ENCODE measurements around the gene FBXO33.

The FBXO33 gene, protein sequence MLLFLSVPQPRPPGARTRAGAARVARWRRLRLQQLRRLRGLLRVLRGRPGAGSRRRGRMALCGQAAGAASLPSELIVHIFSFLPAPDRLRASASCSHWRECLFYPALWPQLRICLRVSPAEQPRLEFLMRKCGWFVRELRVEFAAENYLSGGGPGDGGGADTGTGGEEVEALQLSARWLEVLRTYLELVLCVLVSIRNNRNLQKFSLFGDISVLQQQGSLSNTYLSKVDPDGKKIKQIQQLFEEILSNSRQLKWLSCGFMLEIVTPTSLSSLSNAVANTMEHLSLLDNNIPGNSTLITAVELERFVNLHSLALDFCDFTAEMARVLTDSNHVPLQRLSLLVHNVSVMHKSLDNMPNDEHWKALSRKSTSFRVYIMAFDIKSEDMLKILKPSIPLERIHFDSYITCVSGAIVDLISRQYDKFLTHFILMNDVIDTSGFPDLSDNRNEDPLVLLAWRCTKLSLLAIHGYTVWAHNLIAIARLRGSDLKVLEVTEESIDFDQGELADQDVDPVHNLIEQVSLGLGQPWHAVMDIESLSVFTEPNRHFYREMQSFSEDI

DNA sequence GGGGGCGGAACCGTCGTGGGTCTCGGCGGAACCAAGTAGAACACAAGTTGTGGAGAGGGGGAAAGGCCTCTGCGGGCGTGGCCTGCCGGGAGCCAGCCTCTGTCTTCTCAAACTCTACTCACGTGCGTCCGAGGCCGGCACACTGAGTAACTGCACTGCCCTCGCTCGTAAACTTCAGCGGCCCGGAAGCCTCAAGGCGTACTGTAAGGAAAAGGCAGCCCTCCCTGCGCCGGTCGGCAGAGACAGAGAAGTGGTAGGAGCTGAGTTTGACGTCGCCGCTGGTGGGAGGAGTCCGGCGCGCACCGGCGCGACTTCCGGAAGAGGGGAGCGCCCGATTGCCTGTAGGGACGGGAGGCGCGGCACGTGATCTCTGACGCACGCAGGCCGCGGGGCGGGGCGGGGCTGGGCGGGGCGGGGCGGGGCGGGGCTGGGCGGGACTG is at the start of gene FBXO33:
Gene FBXO33 (minus strand): TSS at position 255 of the 440 bp plus-strand sequence. CDS start 271 bp downstream, outside the sequence.
- peak; percentile 78 for DNase-seq (ENCODE audit: low spot score)

DNA sequence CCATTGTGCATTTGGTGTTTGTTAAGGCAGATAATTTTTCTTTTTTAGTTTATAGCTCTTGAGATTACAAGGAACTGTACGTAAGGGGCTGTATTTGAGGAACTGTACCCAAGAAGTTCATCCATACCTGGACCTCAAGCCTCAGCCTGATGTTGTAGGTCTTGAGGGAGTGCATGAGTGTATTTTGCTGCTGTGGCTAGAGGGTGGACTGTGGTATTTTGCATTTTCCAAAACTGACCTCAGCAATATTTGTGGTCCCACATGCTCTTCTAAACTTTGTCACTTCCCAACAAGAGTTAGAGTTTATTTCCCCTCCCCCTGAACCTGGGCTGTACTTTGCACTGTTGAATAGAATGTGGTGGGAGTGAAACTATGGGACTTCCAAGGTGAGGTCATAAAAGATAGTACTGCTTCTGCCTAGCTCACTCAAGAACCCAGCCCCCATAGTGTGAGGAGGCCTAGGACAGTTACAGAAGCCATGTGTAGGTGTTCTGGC is 42.2 kb upstream of the FBXO33 start:
- DNase-seq (ENCODE audit: low spot score): no peak

DNA sequence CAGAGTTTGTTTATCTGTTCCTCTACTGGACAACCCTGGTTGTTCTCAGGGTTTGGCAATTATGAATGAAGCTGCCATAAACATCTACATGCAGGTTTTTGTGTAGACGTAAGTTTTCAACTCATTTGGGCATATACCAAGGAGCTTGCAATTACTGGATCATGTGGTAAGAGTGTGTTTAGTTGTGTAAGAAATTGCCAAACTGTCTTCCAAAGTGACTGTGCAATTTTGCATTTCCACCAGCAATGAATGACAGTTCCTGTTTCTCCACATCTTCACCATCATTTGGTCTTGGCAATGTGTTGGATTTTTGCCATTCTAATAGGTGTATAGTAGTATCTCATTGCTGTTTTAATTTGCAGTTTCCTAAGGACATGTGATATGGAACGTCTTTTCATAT is 39.8 kb upstream of the FBXO33 start:
- DNase-seq (ENCODE audit: low spot score): no peak

DNA sequence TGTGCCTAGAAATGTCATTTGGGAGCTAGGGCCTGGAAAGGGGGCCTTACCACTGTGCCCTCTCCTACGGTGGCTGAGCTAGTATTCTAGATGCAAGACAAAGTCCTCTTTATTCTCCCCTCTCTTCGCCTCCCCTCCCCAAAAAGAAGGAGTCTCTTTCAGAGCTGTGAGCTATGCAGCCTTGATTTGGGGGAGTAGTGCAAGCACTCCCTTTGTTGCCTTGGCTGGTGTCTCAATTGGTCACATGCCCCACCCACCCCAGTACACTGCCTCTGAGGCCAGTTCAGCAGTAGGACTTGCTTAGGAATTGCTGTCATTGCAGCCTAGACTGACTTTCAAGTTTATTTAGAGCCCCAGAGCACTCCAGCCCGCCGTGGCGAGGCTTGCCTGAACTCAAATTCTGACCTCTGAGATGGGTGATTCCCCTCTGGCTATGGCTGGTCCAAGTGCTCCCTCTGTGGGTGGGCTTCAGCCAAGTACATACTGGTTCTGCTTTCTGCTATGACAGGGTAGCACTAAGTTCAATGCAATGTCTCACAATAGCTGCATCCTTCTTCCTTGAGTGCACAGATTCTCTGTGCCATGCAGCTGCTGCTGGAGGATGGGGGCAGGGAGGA is 37.0 kb upstream of the FBXO33 start:
- DNase-seq (ENCODE audit: low spot score): no peak

DNA sequence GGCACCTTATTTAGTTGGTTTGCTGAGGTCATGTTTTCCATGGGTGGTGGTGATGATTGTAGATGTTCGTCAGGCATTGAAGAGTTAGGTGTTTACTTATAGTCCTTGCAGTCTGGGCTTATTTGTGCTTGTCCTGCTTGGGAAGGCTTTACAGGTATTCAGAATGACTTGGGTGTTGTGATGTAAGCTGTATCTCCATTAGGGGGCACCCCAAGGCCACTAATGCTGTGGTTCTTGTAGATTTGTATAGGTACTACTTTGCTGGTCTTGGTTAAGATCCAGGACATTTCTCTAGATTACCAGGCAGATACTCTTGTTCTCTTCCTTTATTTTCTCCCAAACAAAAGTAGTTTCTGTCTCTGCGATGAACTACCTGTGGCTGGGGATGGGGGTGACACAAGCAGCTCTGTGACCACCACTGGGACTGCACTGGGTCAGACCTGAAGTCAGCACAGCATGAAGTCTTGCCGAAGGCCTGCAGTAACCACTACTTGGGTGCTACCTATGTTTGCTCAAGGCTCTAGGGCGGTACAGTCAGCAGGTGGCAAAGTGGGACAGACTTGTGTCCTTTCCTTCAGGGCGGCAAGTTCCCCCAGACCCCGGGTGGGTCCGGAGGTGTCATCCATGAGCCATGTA is 35.8 kb upstream of the FBXO33 start:
- no peak for DNase-seq (ENCODE audit: low spot score)

DNA sequence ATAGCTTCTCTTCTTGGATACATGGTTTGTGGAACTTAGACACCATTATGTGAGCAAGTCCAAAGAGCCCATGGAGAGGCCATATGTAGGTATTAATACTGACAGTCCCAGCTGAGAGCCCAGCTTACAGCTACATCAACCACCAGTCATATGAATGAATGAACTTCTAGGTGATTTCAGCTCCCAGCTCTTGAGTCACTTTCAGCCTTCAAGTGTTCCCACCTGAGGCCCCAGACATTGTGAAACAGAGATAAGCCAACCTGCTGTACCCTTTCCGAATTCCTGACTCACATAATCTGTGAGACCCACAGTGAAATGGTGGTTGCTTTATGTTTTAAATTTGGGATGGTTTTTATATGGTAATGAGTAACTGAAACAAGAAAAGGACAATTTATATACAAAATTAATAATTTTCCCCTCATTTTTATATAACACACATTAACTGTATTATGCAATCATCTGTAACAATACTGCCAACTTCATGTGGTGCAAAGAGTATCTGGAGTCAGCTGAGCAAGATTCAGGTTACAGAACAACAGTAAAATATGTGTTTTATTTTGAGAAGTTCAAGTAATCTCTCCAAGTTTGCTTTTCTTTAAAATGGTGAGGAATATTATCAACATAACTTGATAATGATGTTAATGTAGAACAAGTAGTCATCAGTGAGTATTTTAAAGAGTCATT is 27.7 kb upstream of the FBXO33 start:
- no peak for DNase-seq (ENCODE audit: low spot score)

DNA sequence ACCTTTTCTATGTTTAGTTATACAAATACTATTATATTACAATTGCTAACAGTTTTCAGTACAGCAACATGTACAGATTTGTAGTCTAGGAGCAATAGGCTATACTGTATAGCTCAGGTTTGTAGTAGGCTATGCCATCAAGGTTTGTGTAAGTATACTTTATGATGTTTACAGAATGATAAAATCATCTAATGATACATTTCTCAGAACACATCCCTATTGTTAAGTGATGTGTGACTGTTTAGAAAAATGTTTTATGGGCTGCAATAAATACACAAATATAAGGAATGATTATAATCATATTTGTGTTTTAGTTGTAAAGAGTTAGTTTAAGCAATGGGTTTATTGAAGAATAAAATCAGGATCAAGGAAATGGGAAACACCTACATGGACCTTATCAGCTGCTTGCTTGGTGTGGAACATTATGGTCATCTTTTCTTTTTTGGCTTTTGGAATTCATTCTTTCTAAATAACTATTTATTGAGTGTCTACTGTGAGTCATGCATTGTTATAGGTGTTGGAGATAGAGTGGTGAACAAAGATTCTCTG is 24.5 kb upstream of the FBXO33 start:
- no peak for DNase-seq (ENCODE audit: low spot score)

DNA sequence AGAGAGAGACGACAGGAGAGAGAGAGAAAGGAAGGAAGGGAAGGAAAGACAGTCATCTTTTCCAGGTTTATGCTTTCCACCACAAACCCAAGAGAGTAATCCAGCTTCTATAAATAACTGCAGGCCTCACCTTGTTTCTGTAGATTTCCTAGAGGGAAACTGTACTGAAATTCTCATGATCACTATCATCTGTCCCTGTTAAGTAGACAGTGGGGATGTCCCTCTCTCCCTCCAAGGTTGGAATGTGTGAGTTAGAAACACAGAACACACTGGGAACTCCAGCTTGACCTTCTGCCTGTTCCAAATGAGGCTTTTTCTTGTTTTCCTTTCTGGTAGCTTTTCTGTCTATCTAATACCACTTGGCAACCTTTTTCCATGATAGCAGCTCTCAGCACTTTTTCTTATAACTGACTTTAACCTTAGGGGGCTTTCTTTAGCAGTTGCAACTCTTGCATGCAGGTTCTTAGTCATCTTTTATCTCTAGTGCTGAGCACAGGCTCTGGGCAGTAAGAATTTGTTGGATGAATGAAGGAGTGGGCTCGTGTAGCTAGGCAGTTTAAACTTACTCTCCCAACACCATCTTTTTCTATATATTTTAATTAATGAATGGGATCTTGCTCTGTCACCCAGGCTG is 22.8 kb upstream of the FBXO33 start:
- DNase-seq (ENCODE audit: low spot score): no peak

DNA sequence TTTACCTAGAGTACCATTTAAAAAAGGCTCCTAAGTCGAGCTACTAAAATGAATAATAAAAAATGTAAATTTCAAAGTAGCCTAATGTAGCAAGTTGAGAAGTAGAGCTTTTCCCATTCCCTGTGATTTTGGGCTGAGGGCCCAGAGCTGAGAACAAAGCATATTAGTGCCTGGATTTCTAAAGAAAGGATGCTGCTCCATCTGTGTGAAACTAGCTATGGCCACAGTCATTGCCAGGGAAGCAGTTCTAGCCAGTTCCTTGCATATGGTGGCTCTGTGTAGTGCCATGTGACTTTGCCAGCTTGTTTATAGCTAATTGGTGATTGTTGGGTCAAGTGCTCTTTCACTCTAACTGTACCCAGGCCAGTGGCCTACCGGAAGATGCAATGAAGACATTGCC is 20.4 kb upstream of the FBXO33 start:
- no peak for DNase-seq (ENCODE audit: low spot score)

DNA sequence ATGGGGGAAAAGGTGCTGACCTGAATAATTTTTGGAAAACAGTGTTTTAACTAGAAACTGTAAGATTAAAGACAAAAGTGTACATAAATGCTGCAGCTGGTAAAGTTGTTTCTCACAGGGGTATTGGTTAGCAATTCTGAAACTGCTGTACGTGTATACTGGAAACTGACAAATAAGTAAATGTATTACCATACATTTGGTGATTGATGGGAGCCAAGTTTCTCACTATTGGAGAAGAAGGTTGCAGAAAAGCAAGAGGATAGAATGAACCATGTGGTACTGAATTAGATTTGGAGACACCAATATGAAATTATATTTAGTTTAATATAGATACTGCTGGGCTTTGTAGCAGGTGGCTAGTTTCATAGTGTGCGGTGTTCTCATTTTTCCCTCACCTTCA is 19.6 kb upstream of the FBXO33 start:
- DNase-seq (ENCODE audit: low spot score): no peak

DNA sequence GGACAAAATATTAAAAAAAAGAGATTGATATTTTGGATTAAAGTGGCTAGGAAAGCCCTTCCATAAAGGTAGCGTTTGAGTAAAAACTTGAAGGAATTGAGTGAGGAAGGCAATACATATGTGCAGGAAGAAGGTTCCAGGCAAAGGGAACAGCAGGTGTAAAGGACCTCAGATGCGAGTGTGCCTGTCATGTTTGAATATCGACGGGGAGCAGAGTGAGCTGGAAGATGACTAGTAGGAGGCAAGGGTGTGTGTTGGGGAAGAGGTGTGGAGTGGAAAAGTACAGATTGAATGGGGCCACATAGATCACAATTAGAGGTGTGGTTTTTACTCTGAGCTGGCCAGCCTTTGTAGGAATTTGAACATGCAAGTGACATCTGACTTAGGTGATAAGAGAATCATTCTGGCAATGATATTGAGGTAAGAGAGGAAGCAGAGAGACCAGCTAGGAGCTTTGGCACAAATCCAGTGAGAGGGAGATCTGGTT is 15.0 kb upstream of the FBXO33 start:
- peak; percentile 28 for DNase-seq (ENCODE audit: low spot score)

DNA sequence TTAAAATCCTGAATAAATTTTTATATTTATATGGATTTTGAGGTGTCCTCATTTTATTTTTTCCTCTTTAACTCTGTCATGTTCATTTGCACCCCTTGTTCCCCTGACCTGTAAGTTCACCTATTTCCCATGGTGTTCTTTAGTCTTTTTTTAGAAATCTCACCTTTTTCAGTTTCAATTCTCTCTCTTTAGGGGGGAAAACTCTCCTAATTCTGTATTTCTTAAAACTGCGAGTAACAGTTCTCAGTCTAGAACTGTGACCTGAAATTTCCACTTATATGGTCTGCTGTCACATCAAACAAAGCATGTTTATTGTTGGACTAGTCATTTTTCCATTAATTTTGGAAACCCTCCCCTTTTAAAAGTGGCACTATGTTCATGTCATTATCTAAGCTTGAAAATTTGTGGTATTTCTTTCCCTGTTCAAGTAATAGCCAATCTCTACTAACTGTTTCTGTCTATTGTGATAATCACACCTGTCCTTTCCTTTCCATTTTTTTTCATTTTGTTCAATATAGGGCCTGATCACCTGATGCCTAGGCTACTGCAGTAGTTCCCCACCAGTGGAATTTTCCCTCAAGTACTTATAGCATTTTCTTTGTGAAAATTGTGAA is 14.0 kb upstream of the FBXO33 start:
- no peak for DNase-seq (ENCODE audit: low spot score)

DNA sequence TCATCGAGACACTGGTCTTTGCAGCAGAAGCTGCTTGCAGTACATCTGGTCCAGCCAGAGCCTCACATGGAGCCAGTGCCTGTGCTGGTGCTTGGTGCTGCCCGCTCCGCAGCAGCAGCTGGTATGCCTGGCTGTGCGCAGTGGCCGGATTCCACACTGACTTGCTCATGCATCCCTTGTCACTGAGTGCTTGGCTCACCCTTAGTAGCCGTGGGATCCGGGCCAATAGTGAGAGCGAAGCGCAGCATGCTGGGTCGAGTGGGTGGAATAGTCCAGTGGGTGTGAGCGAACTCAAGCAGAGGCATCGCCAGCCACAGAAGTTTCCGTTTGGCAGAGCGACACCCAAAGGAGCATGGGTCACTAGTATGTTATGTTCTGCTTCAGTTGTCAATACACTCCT is 10.1 kb upstream of the FBXO33 start:
- no peak for DNase-seq (ENCODE audit: low spot score)

DNA sequence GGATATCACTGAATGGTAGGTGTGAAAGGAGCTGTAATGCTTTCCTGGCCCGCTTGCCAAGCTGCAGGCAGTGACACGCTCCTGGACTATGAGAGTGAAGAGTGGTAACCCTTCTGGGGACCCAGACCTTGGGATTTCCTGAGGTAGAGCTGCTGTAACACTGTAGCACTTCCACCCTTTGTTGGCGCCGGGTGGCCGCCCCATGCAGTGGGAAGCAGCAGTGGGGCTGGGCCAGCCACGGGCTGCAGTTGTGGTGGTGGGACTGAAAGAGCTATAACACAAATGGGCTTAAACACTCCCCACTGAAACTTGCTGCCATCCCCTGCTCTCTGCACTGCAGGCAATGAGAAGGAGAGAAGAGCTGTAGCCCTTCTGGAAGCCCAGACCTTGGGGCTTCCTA is 9.6 kb upstream of the FBXO33 start:
- no peak for DNase-seq (ENCODE audit: low spot score)

DNA sequence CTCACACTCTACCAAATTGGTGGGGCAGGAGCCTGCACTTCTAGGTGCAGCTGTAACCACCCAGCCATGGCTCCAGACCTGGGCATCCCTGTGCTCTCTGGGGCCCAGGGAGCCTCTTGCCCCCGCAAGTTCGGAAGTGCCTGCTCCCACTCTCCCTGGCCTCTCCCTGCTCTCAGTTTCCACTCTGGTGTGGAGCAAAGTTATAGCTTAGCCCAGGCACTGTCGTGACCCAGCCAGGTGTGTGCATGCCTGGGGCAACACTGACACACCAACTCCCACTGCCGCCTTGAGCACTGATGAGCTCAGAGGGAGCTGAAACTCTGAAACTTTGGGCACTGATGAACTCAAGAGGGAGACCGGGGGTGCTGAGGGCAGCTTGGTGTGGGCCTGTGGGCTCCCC is 8.7 kb upstream of the FBXO33 start:
- DNase-seq (ENCODE audit: low spot score): no peak

DNA sequence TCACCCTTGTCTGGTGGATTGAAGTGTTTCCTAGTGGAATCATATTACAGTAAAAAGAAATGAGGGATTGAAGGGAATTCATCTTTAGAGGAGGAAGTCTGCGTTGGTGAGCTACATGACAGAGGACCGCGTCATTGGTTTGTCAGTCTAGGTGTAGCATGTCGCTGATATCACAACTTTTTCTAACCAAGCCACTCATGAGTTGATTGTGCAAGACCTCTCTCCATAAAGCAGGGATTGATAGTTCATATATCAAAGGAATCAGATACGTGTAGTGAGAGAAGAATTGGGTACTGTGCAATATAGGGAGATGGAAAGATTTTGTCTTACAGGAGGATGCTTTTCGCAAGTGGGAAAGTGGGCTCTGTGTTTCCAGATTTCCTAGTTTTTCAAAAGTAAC is 3.0 kb upstream of the FBXO33 start:
- no peak for DNase-seq (ENCODE audit: low spot score)

DNA sequence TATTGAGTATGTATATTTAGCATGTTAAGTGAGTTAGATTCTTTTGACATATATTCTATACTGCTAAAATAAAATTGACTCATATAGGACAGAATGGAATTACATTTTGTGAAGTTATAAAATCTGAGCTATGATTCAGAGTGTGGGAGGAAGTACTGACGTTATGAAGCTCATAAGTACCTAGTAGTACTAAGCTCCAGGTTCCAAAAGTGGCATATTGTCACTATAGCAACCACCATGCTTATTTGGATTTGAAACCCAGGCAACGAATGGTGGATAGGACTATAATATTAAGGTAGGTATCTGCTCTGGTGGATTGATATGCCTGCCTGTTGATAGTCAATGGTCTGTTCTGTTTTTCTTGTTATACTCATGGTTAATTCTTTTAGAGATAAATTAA is 2.2 kb upstream of the FBXO33 start:
- no peak for DNase-seq (ENCODE audit: low spot score)

DNA sequence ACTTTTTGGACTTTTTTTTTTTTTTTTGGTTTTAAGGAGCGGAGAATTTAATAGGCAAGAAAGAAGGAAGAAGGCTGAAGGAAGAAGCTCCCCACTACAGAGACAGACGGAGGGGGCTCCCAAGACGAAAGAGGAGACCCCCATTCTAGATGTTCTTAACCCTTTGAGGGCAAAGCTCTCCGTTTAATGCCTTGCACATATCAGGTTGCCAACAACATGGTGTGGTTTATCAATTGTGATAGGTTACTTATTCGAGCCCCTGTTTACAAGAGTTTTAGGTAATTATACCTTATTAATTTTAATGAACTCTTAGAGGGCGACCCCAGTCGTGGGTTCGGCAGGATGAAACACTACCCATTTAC is 1.2 kb upstream of the FBXO33 start:
- no peak for DNase-seq (ENCODE audit: low spot score)

DNA sequence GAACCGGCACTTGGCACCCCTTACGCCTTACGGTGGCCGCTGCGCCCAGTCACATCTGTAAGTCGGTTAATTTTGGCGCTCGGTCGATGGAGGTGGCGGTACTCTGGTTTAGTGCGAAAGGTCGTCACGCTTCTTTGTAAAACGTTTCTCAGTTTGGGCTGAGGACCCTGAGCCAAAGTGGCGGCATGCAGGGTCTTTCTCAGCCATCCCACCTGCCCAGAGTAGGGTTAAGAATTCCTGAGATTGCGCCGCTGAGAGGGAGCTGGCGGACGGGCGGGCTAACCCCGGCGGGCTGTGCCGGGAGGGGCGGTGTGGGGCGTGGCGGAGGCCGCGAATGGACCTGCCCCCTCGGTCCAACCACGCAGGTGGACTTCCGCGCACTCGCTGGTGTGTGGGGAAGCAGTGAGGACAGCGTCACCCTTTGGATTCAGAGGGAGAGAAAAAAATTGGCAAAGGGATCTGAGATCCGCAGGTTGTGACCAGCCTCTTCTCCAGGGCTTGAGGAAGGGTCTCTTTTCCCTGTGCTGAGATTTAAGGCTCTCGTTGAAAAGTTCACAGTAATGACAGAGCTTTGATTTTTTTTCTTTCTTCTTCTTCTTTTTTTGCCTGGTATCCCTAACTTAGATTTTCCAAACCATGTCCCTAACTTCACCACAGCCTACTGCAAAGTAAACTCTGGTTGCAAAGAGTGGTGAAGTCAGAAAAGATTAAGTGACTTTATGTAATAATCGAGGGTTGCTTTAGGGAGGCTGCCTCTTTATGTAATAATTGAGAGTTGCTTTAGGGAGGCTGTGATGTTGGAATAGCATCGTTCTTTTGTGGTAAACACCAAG is 602 bp upstream of the FBXO33 start:
- DNase-seq (ENCODE audit: low spot score): peak; percentile 65

All from HuH-7.5 (cell line).